ENCODE results near the gene XCL2.
"Not testable (repeated sequence)": the region's sequence is repeated elsewhere in the genome, so short reads cannot be mapped to it uniquely, and the experiment has no call there.

The XCL2 gene

DNA sequence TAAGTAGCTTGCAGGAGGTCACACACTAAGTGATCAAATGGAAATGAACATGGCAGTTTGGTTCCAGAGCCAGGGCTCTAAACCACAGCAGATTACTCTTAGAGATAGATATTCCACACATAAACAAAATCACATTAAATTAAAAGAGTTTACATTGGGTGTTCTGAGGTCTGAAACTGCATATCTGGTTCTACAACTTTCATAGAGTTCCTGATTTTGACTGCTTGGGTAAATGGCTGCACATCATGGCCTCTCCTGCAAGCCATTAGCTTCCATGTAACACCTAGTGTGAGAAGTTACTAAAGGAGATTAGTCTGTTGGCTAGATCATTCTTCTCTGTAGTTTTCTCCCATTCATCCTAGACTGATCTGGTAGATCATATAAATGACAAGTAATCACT lies 12.8 kb upstream of the XCL2 start:
- DNase-seq (ENCODE audit: low read depth): no peak

DNA sequence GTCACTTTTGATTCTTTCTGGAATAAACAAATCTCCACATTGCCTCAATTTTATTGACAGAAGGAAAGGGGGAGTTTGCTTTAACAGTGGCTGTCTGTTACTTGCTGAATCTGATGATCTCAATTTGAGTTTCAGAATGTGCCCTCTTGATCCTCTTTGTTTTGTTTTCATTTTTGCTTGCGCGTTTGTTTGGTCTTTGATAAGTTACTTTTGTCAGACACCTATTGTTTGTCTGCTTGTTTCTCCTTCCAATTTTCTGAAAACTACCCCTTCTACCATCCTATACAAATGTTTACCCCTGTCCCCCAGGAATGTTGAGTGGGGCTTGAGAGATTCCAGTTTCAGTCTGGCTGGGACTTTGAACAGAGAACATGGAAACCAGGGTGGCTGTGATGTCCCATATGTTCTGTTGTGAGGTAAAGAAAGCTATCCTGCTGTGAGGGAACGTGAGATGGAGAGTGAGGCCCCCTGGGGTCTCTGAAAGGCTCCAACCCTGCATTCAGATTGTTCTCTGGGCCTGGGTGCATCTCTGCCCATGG lies 11.8 kb upstream of the XCL2 start:
- DNase-seq (ENCODE audit: low read depth): no peak

DNA sequence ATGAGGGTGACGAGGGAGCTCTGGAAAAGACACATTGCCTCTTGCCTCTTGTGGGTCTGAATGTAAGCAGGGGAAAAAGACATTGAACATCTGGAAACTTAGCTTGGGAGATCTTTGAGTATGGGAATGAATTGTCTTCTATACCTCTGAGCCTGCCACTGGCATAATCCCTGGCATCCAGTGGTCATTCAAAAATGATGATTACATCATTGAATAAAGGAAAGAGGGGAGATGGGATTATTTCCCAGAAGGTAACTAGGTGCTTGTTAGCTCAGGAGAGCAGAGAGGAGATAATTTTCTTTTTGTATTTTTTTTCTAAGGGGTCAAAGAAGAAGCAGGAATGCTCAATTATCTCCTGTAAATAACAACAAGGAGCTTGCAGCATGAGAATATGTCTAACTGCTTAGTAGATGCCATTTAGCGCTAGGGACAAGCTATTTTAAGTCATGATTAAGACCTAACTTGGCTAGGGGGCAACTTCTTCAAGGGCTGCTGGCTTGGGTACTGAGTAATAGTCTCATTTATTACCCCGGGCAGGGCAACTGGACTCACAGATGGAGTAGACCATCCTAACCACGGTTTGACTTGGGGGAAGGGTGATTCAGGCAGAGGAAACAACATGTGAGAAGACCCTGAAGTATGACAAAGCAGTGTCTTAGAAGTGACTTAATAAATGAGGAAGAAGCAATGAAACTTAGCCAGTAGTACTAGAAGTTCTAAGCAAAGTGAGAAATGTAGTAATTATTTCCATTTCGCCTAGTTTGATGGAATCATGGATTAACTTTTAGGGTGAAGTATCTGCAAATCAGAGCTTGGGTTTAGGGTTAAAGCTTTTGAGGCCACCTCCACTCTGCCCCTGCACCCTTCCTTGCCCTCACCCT lies 11.0 kb upstream of the XCL2 start:
- DNase-seq (ENCODE audit: low read depth): no peak

- no peak for DNase-seq (ENCODE audit: low read depth)
These were observed 10.1 kb upstream of the XCL2 start for GRCh38 chr1:168553680-168554553.

DNA sequence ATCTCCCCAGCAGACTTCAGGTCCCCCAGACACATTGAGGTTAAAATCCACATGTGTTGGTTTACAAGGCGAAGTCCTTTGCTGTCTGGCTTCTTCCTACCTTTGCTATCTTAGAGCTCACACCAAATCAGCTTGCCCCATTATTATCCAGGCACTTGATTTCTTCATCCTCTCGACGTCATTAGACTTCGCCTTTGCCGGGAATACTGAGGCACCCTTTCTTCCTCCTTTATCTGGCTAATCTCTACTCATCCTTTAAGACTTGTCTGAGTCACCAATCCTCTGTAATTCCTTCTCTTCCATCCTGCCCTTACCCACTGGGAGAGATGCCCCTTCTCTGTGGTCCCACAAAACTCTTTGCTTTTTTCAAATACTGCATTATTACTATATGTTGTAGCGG lies 9.2 kb upstream of the XCL2 start:
- DNase-seq (ENCODE audit: low read depth): no peak

DNA sequence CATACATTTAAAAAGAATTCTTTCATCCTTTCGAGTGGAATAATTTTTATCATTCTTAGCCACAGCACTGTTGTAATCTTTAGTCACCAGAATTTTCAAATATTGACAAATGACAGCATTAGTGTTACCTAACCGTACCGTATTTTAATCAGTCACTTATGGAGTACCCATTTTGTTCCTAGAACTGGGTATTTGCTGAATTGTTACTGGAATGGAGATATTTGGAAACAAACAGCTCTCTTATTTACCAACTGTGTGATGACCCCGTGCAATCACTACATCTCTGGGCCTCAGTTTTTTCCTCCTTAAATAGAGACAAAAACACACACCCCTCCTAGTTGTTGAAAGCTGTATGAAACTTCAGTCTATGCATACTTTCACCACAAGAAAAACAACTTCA lies 7.9 kb upstream of the XCL2 start:
- DNase-seq (ENCODE audit: low read depth): no peak

DNA sequence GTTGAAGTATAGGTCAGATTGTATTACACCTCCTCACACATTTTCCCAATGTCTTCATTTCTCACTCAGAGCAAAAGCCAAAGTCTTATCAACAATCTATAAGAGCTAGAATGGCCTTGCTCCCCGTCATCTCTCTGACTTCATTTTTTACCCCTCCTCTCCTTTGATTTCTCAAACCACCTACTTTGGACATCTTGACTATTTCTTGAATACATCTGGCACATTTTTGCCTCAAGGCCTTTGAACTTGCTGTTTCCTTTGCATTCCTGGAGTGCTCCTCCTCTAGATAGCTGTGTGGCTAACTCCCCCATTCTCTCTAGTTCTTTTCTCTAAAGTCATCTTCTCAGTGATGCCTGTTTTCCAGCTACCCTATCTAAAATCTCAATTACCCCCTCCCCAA lies 7.2 kb upstream of the XCL2 start:
- DNase-seq (ENCODE audit: low read depth): no peak

GRCh38 chr1:168546553-168546895 lies 2.7 kb upstream of the XCL2 start:
- DNase-seq (ENCODE audit: low read depth): not testable (repeated sequence)

DNA sequence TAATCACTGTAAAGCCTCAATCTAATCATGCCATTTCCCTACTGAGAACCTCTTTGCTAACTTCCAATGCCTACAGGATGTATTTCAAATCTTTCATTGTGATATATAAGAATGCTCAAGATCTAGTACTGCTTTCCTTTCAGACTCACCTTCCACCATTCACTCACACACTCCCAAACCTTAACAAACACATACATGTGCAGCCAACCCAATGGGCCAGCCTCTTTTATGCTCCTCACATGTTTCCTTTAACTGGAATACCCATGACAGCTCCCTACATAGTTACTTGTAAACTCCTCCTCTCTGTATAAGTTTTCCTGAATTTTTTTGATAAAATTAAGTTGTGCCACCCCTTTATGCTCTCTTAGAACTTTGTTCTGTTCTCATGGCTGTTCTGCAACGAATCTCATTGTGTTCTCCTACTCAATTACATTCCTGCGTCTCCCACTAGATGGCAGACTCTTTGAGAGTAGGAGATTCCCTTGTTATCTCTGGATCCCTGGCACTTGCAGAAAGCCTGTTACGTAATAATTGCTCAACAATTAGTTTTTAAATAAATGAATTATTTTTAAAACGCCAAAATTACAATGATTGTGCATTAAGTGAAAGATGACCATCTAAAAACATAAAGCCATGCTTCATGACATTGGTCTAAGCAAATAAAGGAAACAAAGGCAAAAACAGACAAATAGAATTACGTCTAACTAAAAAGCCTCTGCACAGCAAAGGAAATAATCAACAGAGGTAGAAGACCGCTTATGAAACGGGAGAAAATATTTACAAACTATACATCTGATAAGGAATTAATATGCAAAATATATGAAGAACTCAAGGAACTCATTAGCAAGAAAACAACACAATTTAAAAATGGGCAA lies 2.1 kb upstream of the XCL2 start:
- not testable (repeated sequence) for DNase-seq (ENCODE audit: low read depth)

- not testable (repeated sequence) for DNase-seq (ENCODE audit: low read depth)
These were observed 819 bp downstream of the XCL2 start for GRCh38 chr1:168542978-168543377.

- not testable (repeated sequence) for DNase-seq (ENCODE audit: low read depth)
These were observed 3.0 kb downstream of the XCL2 start for GRCh38 chr1:168540798-168541197.

- DNase-seq (ENCODE audit: low read depth): no peak
These were observed 8.3 kb downstream of the XCL2 start for GRCh38 chr1:168535536-168535935.

GRCh38 chr1:168531615-168532345 lies 12.0 kb downstream of the XCL2 start:
- no peak for DNase-seq (ENCODE audit: low read depth)

DNA sequence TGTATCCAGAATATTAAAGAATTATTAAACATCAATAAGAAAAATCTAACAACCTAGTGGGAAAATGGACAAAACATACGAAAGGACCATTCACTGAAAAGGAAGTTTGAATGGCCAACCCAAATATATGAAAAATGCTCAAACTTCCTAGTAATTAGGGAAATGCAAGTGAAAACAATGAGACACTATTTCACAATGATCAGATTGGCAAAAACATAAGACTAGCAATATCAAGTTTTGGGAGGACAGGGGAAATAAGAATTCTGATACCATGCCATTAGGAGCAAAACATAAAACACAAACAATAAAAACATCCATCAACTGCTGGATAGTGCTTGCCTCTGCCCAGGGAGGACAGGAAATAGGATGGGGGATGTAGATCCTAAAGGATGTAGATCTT lies 14.3 kb downstream of the XCL2 start:
- no peak for DNase-seq (ENCODE audit: low read depth)

DNA sequence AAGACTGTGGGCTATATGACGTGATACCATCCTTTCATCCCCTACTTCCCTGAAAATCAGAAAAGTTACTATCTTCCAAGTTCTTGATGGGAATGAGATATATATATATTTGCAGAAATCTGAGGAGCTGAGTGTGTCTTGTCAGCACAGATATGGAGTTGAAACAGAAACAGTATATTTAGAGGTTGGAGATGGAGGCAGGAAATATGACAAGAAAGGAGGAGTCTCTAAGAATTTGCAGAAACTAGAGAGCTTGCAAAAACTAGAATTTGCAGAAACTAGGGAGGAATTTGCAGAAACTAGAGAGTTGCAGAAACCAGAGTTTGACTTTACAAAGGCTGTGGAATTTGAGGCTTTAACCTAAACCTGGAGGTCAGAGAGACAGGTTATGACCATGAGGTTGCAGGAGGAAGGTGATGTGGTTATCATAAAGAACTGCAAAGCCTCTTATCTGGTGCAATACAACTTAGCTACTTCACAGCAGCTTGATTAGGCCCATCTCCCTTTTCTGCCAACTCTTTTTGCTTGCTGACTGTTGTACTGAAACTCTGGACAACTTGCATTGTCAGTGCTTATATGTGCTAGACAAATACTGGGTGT lies 22.3 kb downstream of the XCL2 start:
- no peak for DNase-seq (ENCODE audit: low read depth)

DNA sequence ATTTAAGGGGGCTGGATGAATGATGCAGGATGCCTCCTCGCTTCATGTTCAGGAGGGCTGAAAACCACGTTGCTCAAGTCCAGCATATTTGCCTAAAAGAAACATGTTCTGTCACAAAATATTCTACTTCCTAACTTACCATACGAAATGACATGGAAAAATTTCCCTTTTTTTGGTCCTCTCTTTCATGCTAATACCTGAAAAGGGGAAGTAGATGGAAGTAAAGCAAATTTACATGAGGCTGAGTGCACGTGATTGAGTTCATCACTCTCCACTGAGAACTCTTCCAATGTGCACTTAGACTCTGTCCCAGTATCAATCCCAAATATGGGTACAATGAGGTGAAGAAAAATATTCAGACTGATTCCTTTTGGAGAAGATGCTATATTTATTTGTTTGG lies 23.0 kb downstream of the XCL2 start:
- no peak for DNase-seq (ENCODE audit: low read depth)

- no peak for DNase-seq (ENCODE audit: low read depth)
These were observed 23.6 kb downstream of the XCL2 start for GRCh38 chr1:168520052-168520751.

DNA sequence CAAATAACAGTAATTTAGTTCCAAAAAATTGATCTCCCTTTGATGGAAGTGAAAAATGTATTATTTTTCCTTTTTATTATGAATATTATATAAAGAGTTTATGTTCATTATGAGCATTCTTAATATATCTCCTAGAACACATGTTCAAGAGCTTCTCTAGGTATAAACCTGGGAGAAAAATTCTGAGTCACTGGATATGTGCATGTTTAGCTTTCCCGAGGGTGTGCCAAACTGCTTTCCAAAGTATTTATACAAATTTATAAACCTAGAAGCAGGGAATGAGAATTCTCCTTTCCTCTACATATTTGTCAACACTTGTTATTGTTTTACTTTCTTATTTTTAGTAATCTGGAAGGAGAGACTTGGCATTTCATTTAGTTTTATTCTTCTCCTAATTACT lies 25.0 kb downstream of the XCL2 start:
- DNase-seq (ENCODE audit: low read depth): no peak

DNA sequence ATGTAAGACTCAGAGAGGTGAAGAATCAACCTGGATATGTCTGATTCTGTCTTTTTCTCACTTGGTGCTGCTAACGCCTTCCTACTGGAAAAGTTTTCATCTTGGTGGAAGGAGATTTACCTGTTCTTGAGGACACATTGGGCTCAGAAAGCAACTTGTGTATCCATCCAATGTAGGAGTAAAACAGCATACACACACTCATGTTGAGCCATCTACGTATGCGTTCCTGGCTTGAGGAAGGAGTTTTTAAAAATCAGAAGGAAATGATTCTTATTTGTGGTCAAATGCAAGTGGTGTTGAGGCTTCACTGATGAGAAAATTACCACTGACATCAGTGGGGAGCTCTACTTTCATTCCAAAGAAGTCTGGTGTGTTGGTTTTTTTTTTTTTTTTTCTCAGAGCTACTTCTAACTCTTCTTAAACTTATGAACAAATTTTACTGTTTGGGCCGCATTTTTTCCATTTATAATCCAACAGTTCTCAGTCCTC lies 25.6 kb downstream of the XCL2 start:
- DNase-seq (ENCODE audit: low read depth): no peak

- no peak for DNase-seq (ENCODE audit: low read depth)
These were observed 29.3 kb downstream of the XCL2 start for GRCh38 chr1:168514455-168514854.

All from stimulated activated CD8-positive, alpha-beta memory T cell treated with anti-CD3 and anti-CD28 coated beads, Interleukin-15, amount 100 ng/mL, for 1 hour (primary cell).